GM23248 (cell line): ENCODE data around the gene KLHL3.

Experiments
- EZH2 ChIP-seq: fragments of 200-600 bp; sonication (generic); IDR thresholded peaks from 2 replicates; pipeline ENCODE4 v1.6.1; 2018; ENCODE audit warnings: antibody characterized with exemption, mild to moderate bottlenecking; ENCODE audit not compliant: insufficient read depth, poor library complexity, severe bottlenecking
- EZH2phosphoT487 ChIP-seq: fragments of 200-600 bp; sonication (generic); IDR thresholded peaks from 2 replicates; pipeline ENCODE4 v1.6.1; 2018; ENCODE audit warnings: antibody characterized with exemption, moderate library complexity, mild to moderate bottlenecking, low read depth; ENCODE audit not compliant: insufficient read depth

DNA sequence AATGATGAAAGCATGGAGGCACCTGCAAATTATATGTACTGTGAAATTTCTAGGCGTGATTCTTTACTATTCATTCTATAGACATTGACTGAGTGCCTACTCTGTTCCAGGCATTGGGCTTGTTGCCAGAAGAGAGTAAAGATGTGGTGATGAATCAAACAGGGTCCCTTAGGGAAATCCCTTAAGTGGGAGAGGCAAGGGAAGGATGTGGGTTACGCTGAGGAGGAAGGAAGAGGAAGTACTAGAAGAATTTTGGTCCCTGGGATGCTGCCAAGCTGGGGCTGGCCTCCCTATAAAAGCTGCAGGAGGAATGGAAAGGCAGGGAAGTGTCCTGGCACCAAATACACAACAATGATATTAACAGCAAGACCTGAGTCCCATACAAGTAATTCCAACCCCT lies 160.0 kb downstream of the KLHL3 start:
- TF ChIP-seq EZH2 (no peak), EZH2phosphoT487 (no peak)
